HuH-7 (cell line): ENCODE data around the gene PRSS33.

Source experiments
- DNase-seq: peaks from one replicate; pipeline ENCODE4 v3.0.0; 2011; ENCODE audit warnings: low spot score

The PRSS33 gene

DNA sequence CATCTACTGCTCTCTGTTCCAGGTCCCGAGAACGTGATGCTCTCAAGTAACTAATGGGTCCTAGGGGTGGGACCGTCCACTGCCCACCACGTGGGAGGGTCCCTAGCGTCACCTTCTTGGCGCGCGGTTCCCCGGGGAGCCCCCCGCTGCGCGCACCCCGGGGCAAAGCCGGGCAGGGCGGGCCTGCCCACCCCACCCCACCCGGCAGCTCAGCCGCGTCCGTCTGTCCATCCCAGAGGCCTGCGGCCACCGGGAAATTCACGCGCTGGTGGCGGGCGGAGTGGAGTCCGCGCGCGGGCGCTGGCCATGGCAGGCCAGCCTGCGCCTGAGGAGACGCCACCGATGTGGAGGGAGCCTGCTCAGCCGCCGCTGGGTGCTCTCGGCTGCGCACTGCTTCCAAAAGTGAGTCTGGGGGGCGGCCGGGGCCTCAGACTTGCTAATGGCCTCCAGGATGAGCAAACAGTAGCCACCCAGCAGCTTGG, 11.4 kb upstream of the PRSS33 start:
- no peak for DNase-seq

DNA sequence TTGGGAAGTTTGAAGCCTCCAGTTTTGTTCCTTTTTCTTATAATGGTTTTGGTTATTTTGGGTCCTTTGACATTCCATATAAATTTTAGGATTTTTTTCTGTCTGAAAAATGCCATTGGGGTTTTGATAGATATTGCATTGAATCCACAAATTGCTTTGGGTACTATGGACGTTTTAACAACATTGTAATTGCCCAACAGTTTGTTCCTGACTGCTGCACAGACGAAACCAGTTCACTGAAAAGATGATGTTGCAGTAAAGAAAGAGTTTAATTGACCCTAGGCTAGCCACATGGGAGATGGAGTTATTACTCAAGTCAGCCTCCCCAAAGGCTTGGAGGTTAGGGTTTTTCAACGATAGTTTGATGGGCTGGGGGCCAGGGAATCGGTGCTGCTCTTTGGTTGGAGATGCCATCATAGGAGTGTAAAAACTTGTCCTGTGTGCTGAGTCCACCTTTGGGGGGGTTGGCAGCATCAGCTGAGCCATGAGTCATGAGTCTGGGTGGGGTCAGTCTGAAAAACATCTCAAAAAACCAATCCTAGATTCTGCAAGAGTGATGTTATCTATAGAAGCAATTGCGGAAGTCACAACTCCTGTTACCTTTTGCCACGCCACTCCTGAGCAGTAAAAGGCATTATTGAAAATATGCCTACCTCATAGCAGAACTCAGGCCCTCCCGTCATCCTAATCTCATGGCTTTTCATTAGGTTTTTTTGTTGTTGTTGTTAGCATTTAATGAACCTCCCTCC, 8.2 kb upstream of the PRSS33 start:
- no peak for DNase-seq

DNA sequence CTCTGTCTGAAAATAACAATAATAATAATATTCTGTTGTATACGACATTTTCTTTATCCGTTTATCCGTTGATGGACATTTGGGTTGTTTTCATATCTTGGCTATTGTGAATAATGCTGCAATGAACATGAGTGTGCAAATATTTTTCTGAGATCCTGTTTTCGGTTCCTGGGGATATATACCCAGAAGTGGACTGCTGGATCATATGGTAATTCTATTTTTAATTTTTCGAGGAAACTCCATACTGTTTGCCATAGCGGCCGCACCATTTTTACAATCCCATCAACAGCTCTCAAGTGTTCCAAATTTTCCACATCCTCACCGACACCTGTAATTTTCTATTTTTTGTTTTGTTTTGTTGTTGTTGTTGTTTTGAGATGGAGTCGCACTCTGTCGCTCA, 5.6 kb upstream of the PRSS33 start:
- DNase-seq, result no peak

DNA sequence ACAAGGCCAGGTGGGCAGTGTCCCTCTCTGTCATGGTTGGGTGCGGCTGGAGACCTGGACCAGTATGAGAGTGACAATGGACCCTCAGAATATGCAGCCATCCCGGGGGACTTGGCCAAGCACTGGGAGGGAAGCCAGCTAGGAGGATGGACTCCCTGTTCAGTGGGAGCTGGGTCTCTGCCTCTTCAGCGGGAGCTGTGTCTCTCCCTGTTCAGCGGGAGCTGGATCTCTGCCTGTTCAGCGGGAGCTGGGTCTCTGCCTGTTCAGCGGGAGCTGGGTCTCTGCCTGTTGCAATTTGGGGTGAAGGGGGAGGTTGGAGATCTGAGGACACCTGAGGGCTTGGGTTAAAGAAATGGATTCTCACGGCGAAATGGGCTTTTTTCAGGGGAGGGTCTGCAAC, 3.8 kb upstream of the PRSS33 start:
- DNase-seq, result no peak

DNA sequence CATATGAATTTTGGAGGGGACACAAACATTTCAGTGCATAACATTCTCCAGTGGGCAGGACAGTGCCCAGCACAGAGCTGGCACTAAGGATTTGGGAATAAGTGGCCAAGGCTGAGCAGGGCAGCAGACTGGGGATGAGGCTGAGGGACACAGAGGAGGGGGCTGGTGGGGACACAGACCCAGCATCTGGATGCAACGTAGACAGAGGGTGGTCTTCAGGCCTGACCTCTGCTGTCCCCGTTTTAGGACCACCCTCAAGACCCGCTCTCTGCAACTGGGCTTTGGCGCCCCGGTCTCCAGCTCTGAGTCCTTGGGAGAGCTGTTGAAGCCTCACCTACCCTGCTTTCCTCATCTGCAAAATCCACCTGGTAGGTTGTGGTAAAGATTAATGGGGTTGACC, 3.3 kb upstream of the PRSS33 start:
- no peak for DNase-seq

DNA sequence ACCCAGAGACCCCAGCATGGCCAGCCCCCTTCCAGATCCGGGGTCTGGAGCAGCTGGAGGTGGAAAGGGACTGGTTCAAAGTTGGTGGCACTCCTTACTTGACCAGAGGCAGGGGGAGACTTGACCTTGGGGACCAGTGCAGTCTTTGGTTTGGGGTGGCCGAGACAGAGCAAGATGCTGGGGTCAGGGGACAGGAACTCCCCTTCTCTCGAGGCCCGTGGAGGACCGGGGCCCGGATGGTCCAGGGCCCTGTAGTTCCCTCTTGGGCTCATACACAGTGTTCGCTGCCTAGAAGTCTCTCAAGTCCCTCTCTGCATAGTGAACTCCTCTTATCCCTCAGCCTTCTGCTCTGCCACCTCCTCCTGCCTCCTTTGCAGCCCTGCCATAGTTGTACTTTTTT, 601 bp upstream of the PRSS33 start:
- no peak for DNase-seq

DNA sequence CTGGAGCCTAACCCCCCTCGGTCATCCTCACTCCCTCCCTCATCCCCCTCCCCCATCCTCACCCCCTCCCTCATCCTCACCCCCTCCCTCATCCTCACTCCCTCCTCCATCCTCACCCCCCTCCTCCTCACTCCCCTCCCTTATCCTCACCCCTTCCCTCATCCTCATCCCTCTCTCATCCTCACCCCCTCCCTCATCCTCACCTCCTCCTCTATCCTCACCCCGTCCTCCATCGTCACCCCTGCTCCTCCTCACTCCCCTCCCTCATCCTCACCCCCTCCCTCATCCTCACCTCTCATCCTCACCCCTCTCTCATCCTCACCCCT, 571 bp downstream of the PRSS33 start:
- DNase-seq, result no peak

DNA sequence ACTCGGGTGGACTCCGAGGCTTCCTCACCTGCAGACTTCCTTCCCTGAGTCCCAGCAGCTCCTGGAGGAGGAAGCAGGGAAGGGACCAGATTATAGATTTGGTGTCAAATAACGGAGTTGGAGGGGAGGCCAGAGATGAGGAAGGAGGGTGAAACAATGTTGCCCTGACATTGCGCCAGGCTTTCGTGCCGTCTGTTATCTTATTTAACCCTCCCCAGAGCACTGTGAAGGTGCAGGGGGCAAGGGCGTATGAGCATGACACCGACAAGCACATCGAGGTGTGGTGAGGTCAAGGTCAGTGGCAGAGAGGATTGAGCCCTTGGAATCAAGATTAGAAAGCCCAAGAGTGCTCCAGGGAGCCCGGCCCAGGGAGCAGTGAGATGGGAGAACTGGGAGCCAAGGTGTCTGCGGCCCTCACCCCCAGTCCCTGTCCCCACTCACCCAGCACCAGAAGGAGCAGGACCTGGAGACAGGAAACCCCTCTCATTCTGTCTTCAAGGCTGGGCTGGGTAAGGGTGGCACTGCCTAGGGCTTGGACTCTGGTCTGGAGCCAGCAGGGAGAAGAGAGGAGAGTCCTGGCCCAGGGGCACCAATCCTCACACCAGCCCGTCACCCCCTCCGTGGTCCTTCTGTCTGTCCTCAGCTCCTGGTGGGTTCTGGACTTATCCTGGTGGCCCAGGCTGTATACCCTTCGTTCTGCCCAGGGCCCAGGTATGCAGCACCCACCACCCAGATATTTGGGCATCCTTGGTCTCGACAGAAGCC, 1.1 kb downstream of the PRSS33 start:
- DNase-seq, result no peak

DNA sequence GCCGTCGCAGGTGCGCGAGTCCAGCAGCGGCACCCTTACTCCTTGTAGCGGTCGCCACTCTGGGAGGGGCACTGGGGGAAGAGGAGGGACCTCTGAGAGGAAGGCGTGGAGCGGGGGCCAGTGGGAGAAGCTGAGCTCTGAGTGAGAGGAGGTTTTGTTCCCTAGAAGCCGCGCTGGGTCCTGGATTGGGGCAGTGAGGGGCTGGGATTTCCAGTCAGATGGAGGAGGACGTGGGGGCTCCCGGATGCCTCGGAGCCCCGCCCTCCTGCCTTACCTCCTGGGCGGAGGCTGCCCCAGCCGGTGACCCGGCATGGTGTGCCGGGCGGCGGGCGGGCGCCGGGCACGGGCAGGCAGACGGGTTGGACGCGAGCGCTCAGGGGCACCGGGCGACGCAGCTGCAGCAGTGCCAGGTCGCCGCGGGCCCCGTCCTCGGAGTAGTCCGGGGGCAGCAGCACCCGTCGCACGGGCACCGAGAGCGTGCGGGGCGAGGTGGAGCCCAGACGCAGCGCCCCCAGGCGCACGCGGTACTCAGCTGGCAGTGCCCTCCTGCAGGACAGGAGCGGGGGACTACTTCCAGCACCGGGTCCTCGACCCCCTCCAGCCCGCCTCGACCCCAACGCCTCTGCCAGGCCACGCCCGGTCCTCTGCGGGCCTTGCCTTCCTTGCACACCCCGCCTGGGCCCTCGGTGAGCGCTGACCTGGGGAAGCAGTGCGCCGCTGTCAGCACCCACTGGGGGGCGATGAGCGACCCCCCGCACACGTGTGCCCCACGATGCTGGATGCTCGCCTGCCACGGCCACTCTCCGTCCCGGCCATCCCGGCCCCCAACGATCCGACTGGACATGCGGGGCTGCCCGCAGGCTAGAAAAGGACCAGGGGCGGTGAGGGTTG, 2.0 kb downstream of the PRSS33 start:
- no peak for DNase-seq

DNA sequence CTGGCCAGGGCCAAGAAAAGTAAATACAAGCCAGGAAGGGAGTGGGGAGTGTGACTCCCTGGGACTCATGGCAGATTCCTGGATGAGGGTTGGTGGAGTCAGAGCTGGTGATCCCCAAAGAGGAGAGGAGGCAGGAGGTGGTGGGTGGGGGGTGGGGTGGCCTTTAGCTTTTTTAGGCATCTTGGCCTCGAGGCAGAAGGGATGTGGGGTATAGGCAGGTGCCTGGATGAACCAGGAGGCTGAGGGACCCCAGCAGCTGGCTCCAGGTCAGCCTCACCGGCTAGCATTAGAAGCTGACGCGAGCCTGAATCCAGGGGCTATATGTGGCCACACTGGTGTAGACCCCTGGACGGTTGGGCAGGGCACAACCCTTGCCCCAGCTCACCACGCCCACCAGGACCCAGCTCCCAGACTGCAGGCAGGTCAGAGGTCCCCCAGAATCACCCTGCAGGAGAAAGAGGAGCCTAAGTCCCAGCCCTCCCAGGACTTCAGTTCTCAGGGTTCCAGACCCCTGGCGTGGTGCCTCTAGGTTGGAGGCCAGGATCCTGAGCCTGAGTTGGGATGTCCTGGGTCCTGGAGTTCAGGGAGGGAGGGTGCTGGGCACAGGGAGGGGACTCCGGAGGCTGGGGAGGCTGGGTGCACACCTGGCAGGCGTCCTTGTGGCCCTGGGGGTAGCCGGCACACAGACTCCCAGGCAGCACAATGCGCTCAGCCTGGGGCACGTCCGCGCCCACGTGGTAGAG, 2.8 kb downstream of the PRSS33 start:
- DNase-seq, result no peak

DNA sequence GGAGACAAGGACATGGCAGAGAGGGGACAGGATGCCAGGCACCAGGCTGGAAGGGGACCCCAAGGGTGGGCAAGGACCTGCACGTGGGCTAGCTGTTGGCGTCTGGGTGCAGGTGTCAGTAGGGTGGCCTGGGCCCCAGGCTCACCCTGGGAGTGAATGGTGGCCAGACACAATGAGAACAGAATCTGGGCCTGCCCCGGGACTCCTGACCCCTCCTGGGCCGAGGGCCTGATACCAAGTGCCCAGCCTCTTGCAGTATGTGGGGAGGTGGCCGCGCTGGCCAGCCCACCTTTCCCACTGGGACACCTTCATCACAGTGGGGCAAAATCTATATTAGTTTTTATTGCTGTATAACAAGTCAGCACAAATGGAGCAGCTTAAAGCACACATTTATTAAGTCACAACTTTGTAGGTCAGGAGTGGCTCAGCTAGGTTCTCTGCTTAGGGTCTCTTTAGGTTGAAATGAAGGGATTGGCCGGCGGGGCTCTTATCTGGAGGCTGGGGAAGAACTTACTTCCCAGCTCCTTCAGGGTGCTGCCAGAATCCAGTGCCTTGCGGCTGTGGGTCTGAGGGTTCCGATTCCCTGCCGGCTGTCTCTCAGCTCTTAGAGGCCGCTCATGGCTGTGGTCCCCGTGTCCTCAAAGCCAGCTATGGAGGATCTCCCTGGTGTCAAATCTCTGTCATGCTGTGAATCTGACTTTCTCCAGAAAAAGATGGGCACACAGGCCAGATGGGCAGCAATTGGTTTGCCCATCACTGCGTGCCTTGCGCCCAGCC, 3.6 kb downstream of the PRSS33 start:
- DNase-seq, result no peak

DNA sequence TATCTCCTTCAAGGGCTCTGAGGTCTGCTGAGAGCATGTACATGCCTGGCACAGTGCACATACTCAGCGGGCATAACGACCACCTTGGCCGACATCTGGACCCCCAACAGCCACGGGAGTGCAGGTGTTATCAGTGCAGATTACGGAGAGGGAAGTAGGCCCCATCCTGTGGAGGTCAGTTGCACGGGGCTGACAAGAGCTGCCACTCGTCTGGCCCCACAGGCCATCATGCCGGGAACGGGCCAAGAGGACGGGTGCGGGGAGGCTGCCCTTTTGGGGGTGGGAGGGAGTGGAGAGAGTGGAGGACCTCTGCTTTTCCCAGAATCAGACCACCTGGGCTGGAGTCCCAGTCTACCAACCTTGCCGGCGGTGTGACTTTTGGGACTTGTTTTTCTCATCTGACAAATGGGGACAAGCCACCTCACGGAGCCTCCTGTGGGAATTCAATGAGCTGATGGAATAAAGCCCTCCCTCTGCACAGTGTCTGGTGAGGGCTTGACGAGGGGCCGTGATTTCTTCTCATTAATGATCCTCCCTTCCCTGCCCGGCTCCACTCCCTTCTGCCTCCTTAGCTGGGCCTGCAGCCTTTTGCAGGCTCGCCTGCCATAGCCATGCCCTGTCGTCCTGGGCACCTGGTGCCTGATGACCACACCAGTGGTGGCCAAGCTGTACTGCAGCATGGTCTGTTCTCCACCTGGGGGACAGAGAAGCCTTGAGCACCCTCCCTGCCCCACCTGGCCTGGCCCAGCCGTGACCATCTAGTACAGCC, 4.6 kb downstream of the PRSS33 start:
- no peak for DNase-seq

DNA sequence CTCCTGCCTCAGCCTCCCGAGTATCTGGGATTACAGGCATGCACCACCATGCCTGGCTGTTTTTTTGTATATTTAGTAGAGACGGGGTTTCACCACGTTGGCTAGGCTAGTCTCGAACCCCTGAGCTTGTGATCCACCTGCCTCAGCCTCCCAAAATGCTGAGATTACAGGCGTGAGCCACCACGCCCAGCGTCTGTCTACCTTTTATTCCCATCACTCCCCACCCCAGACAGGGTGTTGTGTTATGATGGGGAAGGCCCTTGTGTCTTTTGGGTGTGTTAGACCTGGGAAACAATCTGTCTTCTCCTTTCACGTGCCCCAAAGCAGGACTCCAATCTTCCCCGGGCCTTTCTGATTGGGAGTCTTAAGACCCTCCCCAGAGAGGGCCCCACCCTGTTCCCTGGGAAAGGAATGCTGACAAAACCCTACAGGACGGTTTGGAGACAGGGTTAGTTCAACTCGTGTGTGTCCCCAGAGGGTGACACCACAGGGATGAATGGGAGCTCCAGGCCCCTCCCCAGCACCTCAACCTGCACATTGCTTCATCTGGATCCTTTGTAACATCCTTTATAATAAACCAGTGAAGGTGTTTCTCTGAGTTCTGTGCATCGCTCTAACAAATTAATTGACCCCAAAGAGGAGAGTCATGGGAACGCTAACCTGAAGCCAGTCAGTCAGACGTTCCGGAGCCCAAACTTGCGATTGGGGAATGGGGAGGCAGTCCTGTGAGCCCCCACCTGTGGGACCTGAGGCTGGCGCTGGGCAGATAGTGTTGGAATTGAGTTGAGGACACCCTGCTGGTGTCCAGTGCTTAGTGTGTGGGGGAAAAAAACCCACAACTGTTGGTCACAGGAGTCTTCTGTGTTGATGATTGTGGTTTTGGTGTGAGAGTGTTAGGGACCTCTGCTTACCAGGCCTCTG, 7.1 kb downstream of the PRSS33 start:
- DNase-seq, result no peak

DNA sequence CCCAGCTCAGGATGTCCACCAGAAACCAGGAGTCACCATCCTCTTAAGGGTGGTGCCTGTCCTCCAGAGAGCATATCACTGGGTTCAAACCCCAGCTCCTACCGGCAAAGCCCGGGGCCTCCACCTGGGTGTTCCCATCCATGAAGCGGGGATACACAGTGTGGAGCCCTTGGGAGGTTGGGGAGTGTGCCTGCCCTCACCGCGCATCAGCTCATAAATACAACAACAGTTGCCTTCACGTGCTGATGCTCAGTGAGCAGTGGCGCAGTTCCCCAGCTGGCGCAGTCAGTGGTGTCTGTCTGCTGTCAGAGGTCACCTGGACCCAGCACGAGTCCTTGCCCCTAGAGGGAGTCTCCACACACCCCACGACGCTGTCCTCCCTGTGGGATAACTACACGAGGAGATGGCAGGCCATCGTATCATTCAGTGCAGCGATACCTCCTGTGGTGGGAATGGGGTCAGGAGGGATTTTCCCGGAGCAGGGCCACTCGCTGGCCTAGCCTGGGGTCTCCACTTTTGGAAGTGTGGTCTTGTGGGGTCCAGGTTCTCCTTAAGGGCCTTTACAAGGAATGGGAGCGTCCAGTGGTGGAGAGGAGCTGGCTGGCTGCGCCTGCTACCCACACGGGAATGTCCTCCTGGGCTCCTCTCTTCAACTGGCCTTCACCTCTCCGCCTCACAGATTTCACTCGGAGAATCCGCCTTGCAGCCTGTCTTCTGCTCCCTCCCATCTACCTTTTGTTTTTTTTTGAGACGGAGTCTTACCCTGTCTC, 8.0 kb downstream of the PRSS33 start:
- no peak for DNase-seq

DNA sequence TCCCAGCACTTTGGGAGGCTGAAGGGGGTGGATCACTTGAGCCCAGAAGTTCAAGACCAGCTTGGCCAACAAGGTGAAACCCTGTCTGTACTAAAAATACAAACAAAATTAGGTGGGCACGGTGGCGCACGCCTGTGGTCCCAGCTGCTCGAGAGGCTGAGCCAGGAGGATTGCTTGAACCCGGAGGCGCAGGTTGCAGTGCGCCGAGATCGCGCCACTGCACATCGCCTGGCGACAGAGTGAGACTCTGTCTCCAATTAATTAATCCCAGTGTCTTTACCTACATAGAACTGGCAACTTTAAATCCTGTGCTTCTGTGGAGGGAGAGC, 8.8 kb downstream of the PRSS33 start:
- no peak for DNase-seq

DNA sequence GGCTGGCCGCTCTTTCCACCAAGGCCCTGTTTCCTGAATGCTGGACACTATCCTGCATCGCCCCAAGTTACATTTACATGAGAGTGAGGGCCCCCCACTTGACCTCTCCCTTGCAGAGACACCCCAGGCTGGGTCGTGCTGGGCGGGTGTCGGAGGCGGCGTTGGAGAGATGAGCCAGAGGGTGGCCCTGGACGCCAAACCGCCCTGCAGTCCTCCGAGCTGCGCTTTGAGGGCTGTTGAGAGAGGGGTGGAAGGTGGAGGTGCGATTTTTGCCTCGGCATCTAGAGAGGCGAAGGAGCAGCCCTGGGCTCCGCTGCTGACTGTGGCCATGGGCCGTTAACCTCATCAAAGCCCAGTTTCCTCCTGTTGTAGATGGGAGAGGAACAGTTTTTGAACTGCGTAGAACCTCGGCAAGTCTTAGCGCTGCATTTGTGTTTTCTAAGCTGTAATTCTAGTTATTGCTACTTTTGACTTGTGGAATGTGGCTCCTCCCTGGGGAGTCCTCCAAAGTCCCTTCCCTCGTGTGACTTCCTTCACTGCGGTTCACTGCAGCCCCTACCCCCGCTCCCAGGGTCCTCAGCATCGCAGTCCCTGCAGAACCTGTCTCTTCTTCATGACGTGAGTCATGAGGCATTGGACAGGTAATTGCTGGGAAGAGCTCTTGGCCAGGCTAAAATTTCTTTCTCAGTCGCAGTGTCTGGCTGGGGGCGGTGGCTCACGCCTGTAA, 9.3 kb downstream of the PRSS33 start:
- DNase-seq, result no peak

DNA sequence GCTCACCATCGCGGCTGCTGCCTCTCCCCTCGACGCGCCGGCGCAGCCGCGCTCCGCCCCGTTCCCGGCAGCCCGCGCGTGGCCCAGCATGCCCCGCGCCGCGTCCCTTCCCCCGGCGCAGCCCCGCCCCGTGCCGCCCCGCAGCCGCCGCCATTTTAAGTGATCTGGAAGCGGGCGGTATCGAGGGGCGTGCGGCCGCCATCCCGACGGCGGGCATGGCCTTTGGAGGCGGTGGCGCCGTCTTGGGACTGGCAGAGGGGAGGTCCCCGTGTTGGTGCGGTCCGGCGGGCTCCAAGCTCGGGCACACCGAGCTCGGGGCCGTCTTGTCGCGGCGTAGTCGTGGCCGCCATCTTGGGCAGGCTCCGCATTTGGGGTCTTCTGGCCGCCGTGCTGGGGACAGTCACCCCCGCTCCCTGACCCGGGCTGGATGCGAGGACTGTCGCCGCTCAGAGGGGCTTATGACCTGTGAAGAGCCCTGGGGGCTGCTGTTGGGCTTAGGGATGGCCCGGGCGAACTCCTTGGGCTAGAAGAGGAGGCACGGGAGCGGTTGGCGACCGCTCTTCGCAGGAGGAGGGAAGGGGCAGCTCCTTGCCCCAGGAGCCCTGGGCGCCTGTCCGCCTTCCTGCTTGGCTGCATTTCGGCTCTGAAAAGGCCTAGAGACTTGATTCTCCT, 10.0 kb downstream of the PRSS33 start, which contains the start of gene ELOB:
Gene ELOB (minus strand): TSS at position 50 of the 672 bp plus-strand sequence. CDS start 41 bp downstream, at position 9.
- DNase-seq, result peak; percentile 92
